Measurements from ENCODE around the gene ZDHHC14. TPM values are rescaled to one million over a fixed set of nuclear protein-coding genes. Genes with fewer than 3 reads are reported as not detected.

Gene ZDHHC14
- polyA plus RNA-seq, 2 of the 4 experiments (the other 2 are of a cell fraction): 2.2 to 2.8 TPM

- Histone ChIP-seq H3K4me3 (no peak overlapping the region), H3K9me3 (no peaks in the 10 kb centered on the region), H3K4me2 (no peak overlapping the region), H3K4me1 (no peaks in the 10 kb centered on the region), H3K27ac (no peak overlapping the region)
- DNase-seq (ENCODE audit: low read depth in 1 of 2, low spot score in 1 of 2) (no peak), FAIRE-seq (no peak), ATAC-seq (no peak)
- ChIA-PET CTCF (no interaction called here), POLR2A (no interaction called here)
- 94% methylated on average over 3 of the region's 10 CpGs for whole genome bisulfite sequencing (ENCODE audit: missing lambda C conversion rate)
- no peak for TF ChIP-seq PBX3 (IDR thresholded peaks at IDR 0.05)
- no peak for TF ChIP-seq RAD21 (conservative IDR thresholded peaks at IDR 0.05 in 1 of 2, IDR thresholded peaks at IDR 0.05 in 1 of 2)
- no peak for TF ChIP-seq BHLHE40 (IDR thresholded peaks at IDR 0.05; ENCODE audit: low read depth, low read length)
- TF ChIP-seq JUN (IDR thresholded peaks at IDR 0.05): no peak
- TF ChIP-seq KDM1A (IDR thresholded peaks at IDR 0.05; ENCODE audit: low read depth): no peak
- TF ChIP-seq MAFK (IDR thresholded peaks at IDR 0.05; ENCODE audit: partially characterized antibody): no peak
Observed at GRCh38 chr6:157493576-157493975, 112.6 kb downstream of the ZDHHC14 start.

GRCh38 chr6:157494132-157494710 lies 113.2 kb downstream of the ZDHHC14 start:
- WGBS (ENCODE audit: missing lambda C conversion rate): 76% methylated on average over 6 of the region's 6 CpGs

GRCh38 chr6:157496534-157497095 lies 115.6 kb downstream of the ZDHHC14 start:
- FAIRE-seq (no peak), ATAC-seq (no peak), DNase-seq (ENCODE audit: low read depth in 1 of 2, low spot score in 1 of 2) (no peak)
- POLR2A ChIA-PET: no interaction called here
- H3K27ac ChIP-seq: no peak overlapping the region
- no peak overlapping the region for H3K4me3 ChIP-seq
- 87% methylated on average over 5 of the region's 5 CpGs for WGBS (ENCODE audit: missing lambda C conversion rate)
- no peaks in the 10 kb centered on the region for H3K9me3 ChIP-seq
- CTCF ChIA-PET: no interaction called here
- H3K4me1 ChIP-seq: no peaks in the 10 kb centered on the region
- H3K4me2 ChIP-seq: no peak overlapping the region
- TF ChIP-seq MYC (IDR thresholded peaks at IDR 0.05; ENCODE audit: borderline replicate concordance, low read length): no peak
- TF ChIP-seq ELK1 (IDR thresholded peaks at IDR 0.05; ENCODE audit: low read depth, low read length): no peak
- no peak for TF ChIP-seq FOSL2 (IDR thresholded peaks at IDR 0.05)
- TF ChIP-seq FOSL2 (CRISPR knock-in tag; IDR thresholded peaks at IDR 0.05): no peak
- no peak for TF ChIP-seq POLR2AphosphoS2 (conservative IDR thresholded peaks at IDR 0.05; ENCODE audit: low read length)
- no peak for TF ChIP-seq ZFP36 (IDR thresholded peaks at IDR 0.05; ENCODE audit: borderline replicate concordance, partially characterized antibody)
- TF ChIP-seq CEBPB (IDR thresholded peaks at IDR 0.05): no peak
- TF ChIP-seq HMGXB4 (CRISPR knock-in tag; IDR thresholded peaks at IDR 0.05; ENCODE audit: borderline replicate concordance): no peak
- TF ChIP-seq PBX3 (IDR thresholded peaks at IDR 0.05): no peak
- TF ChIP-seq PHF8 (IDR thresholded peaks at IDR 0.05; ENCODE audit: borderline replicate concordance, low read depth): no peak
- no peak for TF ChIP-seq REST (IDR thresholded peaks at IDR 0.05)
- no peak for TF ChIP-seq KDM5A (IDR thresholded peaks at IDR 0.05)
- TF ChIP-seq HES2 (IDR thresholded peaks at IDR 0.05): no peak
- TF ChIP-seq NR3C1 (IDR thresholded peaks at IDR 0.05): no peak
- no peak for TF ChIP-seq NPAS2 (CRISPR knock-in tag; IDR thresholded peaks at IDR 0.05; ENCODE audit: borderline replicate concordance)
- TF ChIP-seq MAFK (IDR thresholded peaks at IDR 0.05; ENCODE audit: partially characterized antibody): no peak
- TF ChIP-seq RCOR1 (IDR thresholded peaks at IDR 0.05; ENCODE audit: low read depth, low read length): no peak

More at GRCh38 chr6:157494132-157494710, 113.2 kb downstream of the ZDHHC14 start:
- H3K4me3 ChIP-seq: no peak overlapping the region
- no peak overlapping the region for H3K27ac ChIP-seq
- no peaks in the 10 kb centered on the region for H3K9me3 ChIP-seq
- POLR2A ChIA-PET: no interaction called here
- H3K4me1 ChIP-seq: no peaks in the 10 kb centered on the region
- DNase-seq (ENCODE audit: low read depth in 1 of 2, low spot score in 1 of 2) (no peak), ATAC-seq (no peak), FAIRE-seq (no peak)
- no peak overlapping the region for H3K4me2 ChIP-seq
- TF ChIP-seq EHMT2 (IDR thresholded peaks at IDR 0.05; ENCODE audit: low read depth) (no peak), EHF (CRISPR knock-in tag; IDR thresholded peaks at IDR 0.05) (no peak), ESRRA (IDR thresholded peaks at IDR 0.05; ENCODE audit: borderline replicate concordance, low read length) (no peak), HES2 (IDR thresholded peaks at IDR 0.05) (no peak)
- CTCF ChIA-PET: no interaction called here

All from A549 (cell line).